GM21528 (cell line): ENCODE measurements around the gene DISP3.

Source experiments
- ATAC-seq: cut with Tn5 transposase; IDR thresholded peaks from one replicate; pipeline ENCODE4 v1.9.1; 2021; ENCODE audit warnings: mild to moderate bottlenecking, moderate library complexity; ENCODE audit not compliant: unreplicated experiment, low FRiP score

Gene DISP3

GRCh38 chr1:11458811-11459275 is 20.1 kb upstream of the DISP3 start:
- ATAC-seq: no peak

- ATAC-seq: no peak
Observed at GRCh38 chr1:11461531-11462137, 17.3 kb upstream of the DISP3 start.

- no peak for ATAC-seq
Observed at GRCh38 chr1:11462224-11462923, 16.6 kb upstream of the DISP3 start.

- no peak for ATAC-seq
Observed at GRCh38 chr1:11463177-11463576, 15.8 kb upstream of the DISP3 start.

GRCh38 chr1:11465307-11465706 is 13.6 kb upstream of the DISP3 start:
- no peak for ATAC-seq

GRCh38 chr1:11466416-11466815 is 12.5 kb upstream of the DISP3 start:
- ATAC-seq: no peak

GRCh38 chr1:11468878-11469277 is 10.1 kb upstream of the DISP3 start:
- no peak for ATAC-seq

GRCh38 chr1:11470912-11471311 is 8.0 kb upstream of the DISP3 start:
- no peak for ATAC-seq

GRCh38 chr1:11471473-11471872 is 7.5 kb upstream of the DISP3 start:
- ATAC-seq: no peak

- no peak for ATAC-seq
Observed at GRCh38 chr1:11472284-11472683, 6.7 kb upstream of the DISP3 start.

- ATAC-seq: no peak
Observed at GRCh38 chr1:11472741-11473140, 6.2 kb upstream of the DISP3 start.

- ATAC-seq: no peak
Observed at GRCh38 chr1:11473491-11474034, 5.4 kb upstream of the DISP3 start.

- ATAC-seq: no peak
Observed at GRCh38 chr1:11474826-11475225, 4.1 kb upstream of the DISP3 start.

GRCh38 chr1:11475748-11476147 is 3.2 kb upstream of the DISP3 start:
- no peak for ATAC-seq

- ATAC-seq: no peak
Observed at GRCh38 chr1:11479375-11479979, 522 bp downstream of the DISP3 start.

GRCh38 chr1:11481019-11481418 is 2.1 kb downstream of the DISP3 start:
- ATAC-seq: no peak

GRCh38 chr1:11482198-11482597 is 3.2 kb downstream of the DISP3 start:
- no peak for ATAC-seq

GRCh38 chr1:11482701-11483479 is 3.9 kb downstream of the DISP3 start:
- no peak for ATAC-seq

GRCh38 chr1:11483581-11484320 is 4.8 kb downstream of the DISP3 start:
- no peak for ATAC-seq

GRCh38 chr1:11484321-11484655 is 5.3 kb downstream of the DISP3 start:
- ATAC-seq: no peak
